ENCODE results near the gene LILRB1.

LILRB1 gene

DNA sequence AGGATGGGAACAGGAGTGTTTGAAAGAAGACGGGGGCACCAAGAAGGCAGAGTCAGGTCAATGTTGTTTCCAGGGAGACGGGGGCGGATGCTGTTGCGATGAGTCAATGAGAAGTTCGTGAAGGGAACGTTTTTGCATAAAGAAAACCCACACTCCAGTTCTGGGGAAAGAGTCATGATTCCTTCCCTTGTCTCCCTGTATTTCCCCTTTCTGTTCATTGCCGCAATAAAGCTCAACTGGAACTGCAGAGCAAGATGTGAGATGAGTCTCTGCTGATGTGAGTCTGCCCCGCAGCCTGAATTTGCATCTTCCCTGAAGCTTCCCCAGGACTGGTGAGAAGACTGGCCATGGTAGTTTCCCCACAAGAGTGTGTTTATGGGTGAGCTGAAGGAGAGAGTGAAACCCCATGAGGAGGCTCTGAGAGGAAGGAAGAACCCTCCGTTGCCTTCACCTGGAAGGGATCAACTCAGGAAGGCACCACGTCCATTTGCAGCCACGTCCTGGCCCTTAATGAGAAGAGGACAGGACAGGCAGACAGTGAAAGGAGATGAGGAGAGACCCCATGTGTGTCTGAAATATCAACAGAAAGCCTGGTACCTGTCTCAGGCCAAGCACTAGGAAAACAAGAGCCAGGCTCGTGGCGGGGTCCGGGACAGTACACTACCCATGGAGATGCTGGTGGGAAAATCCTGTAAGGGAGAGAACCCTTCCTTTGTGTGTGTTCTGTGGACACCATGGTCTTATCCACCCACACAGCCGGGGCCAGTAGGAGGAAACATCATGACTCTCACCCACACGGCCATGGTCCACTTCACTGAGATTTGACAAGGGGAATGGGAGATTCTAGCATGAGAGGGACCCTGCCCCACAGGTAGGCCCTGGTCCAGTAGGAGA, 23.1 kb upstream of the LILRB1 start:
- H3K27ac ChIP-seq = no peak overlapping the region
- TF ChIP-seq ZFX (IDR thresholded peaks at IDR 0.05) (no peak), CTCF (conservative IDR thresholded peaks at IDR 0.05) (no peak)

DNA sequence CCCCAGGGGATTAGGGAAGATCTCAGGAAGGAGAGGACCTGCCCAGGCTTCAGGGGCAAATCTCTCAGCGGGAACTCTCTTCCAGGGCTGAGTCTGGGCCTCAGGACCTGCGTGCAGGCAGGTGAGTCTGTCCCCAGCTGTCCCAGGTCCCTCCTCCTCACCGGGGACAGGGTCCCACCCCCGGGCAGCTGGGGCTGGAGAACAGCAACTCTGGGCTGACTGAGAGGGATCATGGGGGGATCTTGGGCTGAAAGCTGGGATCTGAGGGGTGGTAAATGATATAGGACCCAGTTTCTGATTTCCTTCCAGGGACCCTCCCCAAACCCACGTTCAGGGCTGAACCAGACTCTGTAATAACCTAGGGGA, 22.5 kb upstream of the LILRB1 start:
- no peak for TF ChIP-seq CTCF (conservative IDR thresholded peaks at IDR 0.05)
- no peak for TF ChIP-seq ZFX (IDR thresholded peaks at IDR 0.05)
- H3K27ac ChIP-seq = no peak overlapping the region

- no peak overlapping the region for H3K27ac ChIP-seq
- no peak for TF ChIP-seq CTCF (conservative IDR thresholded peaks at IDR 0.05)
- TF ChIP-seq ZFX (IDR thresholded peaks at IDR 0.05) = no peak
These were observed 22.1 kb upstream of the LILRB1 start for GRCh38 chr19:54608205-54608604.

- TF ChIP-seq ZFX (IDR thresholded peaks at IDR 0.05) (no peak), CTCF (conservative IDR thresholded peaks at IDR 0.05) (no peak)
These were observed 21.5 kb upstream of the LILRB1 start for GRCh38 chr19:54608792-54609191.

DNA sequence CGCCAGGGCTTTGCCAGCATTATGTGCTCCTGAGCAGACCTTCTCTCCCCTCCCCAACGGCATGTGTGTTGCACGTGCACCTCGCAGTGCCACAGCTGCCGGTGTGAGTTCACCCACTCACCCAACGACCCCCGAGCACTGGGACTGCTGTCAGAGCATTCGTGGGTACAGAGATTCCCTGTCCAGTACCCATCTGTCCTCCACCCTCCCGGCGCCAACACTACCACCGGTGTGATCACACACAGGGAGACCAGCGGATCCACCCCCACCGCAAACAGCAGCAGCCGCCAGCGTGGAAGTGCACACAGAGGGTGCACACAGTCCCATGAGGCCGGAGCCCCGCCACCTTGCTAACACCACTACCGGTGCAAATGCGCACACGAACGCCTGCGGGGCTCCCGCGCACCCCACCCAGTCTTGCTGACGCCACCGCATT, 20.9 kb upstream of the LILRB1 start:
- no peak for TF ChIP-seq ZFX (IDR thresholded peaks at IDR 0.05)
- no peak for TF ChIP-seq CTCF (conservative IDR thresholded peaks at IDR 0.05)
- no peak overlapping the region for H3K27ac ChIP-seq

More at GRCh38 chr19:54608792-54609191, 21.5 kb upstream of the LILRB1 start:
- H3K27ac ChIP-seq = no peak overlapping the region

DNA sequence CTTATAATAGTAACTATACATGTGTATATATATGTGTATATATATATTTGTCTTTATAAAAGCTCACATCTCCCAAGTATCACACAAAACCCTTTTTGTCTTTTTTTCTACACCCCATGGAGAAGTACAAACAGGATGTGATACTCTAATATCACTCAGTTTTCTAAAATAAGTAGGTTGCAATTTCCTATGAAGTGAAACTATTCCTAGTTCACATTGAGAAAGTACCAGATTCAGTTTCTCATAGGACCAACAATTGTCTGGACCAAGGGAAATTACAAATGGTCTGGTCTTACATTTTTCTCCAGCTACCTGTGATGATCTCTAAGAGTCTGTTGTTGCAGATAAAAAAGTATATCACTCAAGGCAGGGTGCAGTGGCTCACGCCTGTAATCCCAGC, 17.9 kb upstream of the LILRB1 start:
- no peak overlapping the region for H3K27ac ChIP-seq

More for the DNA sequence above, 17.9 kb upstream of the LILRB1 start:
- TF ChIP-seq CTCF (conservative IDR thresholded peaks at IDR 0.05) (no peak), ZFX (IDR thresholded peaks at IDR 0.05) (no peak)

All from C4-2B (cell line).